Esophagus squamous epithelium (tissue), 5 donors: ENCODE data around the gene PPM1D. TPM values are rescaled to one million over a fixed set of nuclear protein-coding genes. Genes with fewer than 3 reads are reported as not detected.

Experiments used
- DNase-seq: peaks from one replicate; lab custom pipeline; 2025; lab: John Stamatoyannopoulos, UW
- H3K27ac ChIP-seq, 4 donors: fragments of 200-600 bp; sonication (generic); one replicate each; pipeline ENCODE4 v1.5.1; 2016 to 2019; ENCODE audit warnings: mild to moderate bottlenecking in 1 of 4
- H3K27me3 ChIP-seq, 4 donors: fragments of 200-600 bp; sonication (generic); 1 replicate in 3 of 4; 2 replicates in 1 of 4; pipeline versions ENCODE4 v1.5.1 to v1.6.0; 2017 to 2021; ENCODE audit warnings: antibody characterized with exemption in 1 of 4
- H3K36me3 ChIP-seq, 3 donors: fragments of 200-600 bp; sonication (generic); one replicate each; pipeline ENCODE4 v1.5.1; 2016 to 2019
- H3K4me1 ChIP-seq, 3 donors: fragments of 200-600 bp; sonication (generic); one replicate each; pipeline ENCODE4 v1.5.1; 2017 to 2019
- H3K4me3 ChIP-seq, 4 donors: fragments of 200-600 bp; sonication (generic); 1 replicate in 3 of 4; 2 replicates in 1 of 4; pipeline ENCODE4 v1.5.1; 2016 to 2019; ENCODE audit warnings: mild to moderate bottlenecking in 2 of 4, moderate library complexity in 1 of 4
- H3K9me3 ChIP-seq, 3 donors: fragments of 200-600 bp; sonication (generic); one replicate each; pipeline ENCODE4 v1.5.1; 2016 to 2019
- POLR2A ChIP-seq, 4 donors: fragments of 450-650 bp; IDR thresholded peaks; one replicate each; pipeline ENCODE4 v1.6.1; 2017; ENCODE audit warnings: antibody characterized with exemption in 4 of 4, mild to moderate bottlenecking in 4 of 4, moderate library complexity in 3 of 4
- WGBS, 2 donors: methylation state at CpG; one replicate each; pipeline ENCODE4 v1.1.5; 2018; 5-methylcytosine and 5-hydroxymethylcytosine counted together
- intact Hi-C: fragments of 100-400 bp; cut with DNase I; formaldehyde crosslinking; loops from one replicate; pipeline ENCODE4 v1.15.0; 2022
- total RNA-seq, 4 donors: library from RNA; depleted of rRNA; stranded (reverse); fragments of >200 nt; gene quantifications; one replicate each; pipeline ENCODE4 v1.1.0, GENCODE V29; 2016
- TF ChIP-seq, protein P1 (sequence below), 6 experiments: fragments of 450-650 bp in 4 of 6; fragments of 200-600 bp in 2 of 6; sonication (generic) in 2 of 6; IDR thresholded peaks; one replicate each; pipeline ENCODE4 v1.5.1; 2016 to 2019; ENCODE audit warnings: antibody characterized with exemption in 6 of 6, mild to moderate bottlenecking in 4 of 6, moderate library complexity in 4 of 6
- donor health status: DM: yes; HTN: yes; CAD: no.

Gene PPM1D
- total RNA-seq, 4 donors from 2014 or later, result 6.6 to 11.3 (median 10.6) TPM

DNA sequence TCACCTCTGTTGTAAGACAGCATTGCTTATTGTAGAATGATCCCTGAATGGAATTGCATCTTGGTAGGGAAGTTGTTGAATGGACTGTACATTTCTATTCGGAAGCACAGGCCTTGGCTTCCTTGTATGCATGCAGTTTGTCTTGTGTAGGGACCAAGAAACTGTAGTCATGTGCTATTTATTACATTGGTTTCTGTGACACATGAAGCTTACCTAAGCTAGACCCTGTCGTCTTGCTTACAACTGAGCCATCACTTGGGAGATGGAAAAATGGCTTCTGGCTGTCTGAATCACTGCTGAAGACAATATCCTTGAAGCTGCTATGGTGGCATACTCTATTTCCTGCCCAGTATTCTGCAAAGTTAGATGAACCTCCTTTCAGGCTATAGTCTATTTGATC lies 29.1 kb downstream of the PPM1D start:
- Histone ChIP-seq H3K9me3 (no peaks in the 10 kb centered on the region), H3K36me3 (peaks cover 0 to 42% (median 4%) of the 10 kb centered on the region in 3 donors), H3K4me3 (no peak overlapping the region), H3K27me3 (no peaks in the 10 kb centered on the region), H3K4me1 (peaks cover 0 to 13% (median 0%) of the 10 kb centered on the region in 3 donors), H3K27ac (no peak overlapping the region)
- intact Hi-C loops, result no loop called here
- 62 to 92% methylated on average over 2 of the region's 2 CpGs for WGBS, 2 donors
- TF ChIP-seq, protein P1, sequence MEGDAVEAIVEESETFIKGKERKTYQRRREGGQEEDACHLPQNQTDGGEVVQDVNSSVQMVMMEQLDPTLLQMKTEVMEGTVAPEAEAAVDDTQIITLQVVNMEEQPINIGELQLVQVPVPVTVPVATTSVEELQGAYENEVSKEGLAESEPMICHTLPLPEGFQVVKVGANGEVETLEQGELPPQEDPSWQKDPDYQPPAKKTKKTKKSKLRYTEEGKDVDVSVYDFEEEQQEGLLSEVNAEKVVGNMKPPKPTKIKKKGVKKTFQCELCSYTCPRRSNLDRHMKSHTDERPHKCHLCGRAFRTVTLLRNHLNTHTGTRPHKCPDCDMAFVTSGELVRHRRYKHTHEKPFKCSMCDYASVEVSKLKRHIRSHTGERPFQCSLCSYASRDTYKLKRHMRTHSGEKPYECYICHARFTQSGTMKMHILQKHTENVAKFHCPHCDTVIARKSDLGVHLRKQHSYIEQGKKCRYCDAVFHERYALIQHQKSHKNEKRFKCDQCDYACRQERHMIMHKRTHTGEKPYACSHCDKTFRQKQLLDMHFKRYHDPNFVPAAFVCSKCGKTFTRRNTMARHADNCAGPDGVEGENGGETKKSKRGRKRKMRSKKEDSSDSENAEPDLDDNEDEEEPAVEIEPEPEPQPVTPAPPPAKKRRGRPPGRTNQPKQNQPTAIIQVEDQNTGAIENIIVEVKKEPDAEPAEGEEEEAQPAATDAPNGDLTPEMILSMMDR (IDR thresholded peaks at IDR 0.05), result no peak
- no peak for TF ChIP-seq POLR2A (IDR thresholded peaks at IDR 0.05)
- DNase-seq, result no peak

DNA sequence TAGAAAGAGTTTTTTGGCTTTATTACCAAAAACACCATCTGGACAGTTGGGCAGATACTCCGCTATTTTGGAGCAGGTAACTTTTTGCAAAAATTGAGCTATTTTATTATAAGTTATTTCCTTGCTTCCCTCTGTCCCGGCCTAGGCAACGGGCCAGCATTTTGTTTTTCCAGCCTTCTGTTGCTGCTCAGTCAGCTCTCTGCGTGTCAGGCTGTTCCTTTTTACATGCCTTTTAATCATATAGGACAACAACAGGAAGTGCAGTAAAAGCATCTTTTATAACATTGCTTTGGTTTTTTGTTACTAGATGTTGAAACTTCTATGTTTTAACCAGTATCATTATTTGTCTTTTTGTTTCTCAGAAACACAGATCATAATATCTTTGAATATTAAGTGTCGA lies 30.4 kb downstream of the PPM1D start:
- Histone ChIP-seq H3K27me3 (no peaks in the 10 kb centered on the region), H3K4me3 (no peak overlapping the region), H3K36me3 (peaks cover 0 to 42% (median 0%) of the 10 kb centered on the region in 3 donors), H3K4me1 (peaks cover 0 to 13% (median 0%) of the 10 kb centered on the region in 3 donors), H3K27ac (peak overlapping the region in 1 of 4 donors; percentile 19), H3K9me3 (no peaks in the 10 kb centered on the region)
- intact Hi-C loops, result no loop called here
- 70 to 78% methylated on average over 5 of the region's 5 CpGs for WGBS, 2 donors
- TF ChIP-seq, protein P1 (IDR thresholded peaks at IDR 0.05), result no peak
- TF ChIP-seq POLR2A (IDR thresholded peaks at IDR 0.05), result no peak
- DNase-seq, result no peak

DNA sequence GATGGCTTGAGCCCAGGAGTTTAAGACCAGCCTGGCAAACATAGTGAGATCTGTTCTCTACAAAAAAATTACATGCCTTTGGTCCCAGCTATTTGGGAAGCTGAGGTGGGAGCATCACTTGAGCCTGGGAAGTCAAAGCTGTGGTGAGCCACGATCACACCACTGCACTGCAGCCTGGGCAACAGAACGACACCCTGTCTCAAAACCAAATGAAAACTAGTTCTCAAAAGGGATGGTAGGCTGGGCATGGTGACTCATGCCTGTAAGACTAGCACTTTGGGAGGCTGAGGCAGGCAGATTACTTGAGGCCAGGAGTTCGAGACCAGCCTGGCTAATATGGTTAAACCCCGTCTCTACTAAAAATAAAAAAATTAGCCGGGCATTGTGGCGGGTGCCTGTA lies 31.1 kb downstream of the PPM1D start:
- Histone ChIP-seq H3K36me3 (peaks cover 0 to 48% (median 0%) of the 10 kb centered on the region in 3 donors), H3K4me1 (peaks cover 0 to 13% (median 0%) of the 10 kb centered on the region in 3 donors), H3K9me3 (no peaks in the 10 kb centered on the region), H3K4me3 (no peak overlapping the region), H3K27me3 (no peaks in the 10 kb centered on the region), H3K27ac (peak overlapping the region in 2 of 4 donors; percentile 0 to 19)
- intact Hi-C loops, result no loop called here
- no peak for DNase-seq
- TF ChIP-seq, protein P1 (IDR thresholded peaks at IDR 0.05), result no peak
- no peak for TF ChIP-seq POLR2A (IDR thresholded peaks at IDR 0.05)
- 87 to 91% methylated on average over 6 of the region's 6 CpGs for WGBS, 2 donors

DNA sequence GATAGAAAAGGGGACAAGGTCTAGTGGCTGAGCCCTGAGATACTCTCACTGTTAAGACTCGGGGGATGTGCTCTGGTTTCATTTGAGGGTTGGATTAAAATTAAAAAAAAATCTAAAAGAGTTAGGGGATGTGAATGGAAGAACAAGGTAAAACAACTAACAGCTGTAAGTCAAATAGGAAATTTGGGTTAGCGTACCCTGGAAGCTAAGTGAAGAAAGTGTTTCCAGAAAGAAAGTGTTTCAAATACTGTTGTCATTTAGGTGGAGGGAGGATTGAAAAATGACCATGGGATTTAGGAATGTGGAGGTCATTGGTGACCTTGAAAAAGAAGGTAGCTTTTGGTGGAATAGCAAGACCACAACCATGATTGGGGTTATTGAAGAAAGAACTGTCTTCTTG lies 37.7 kb downstream of the PPM1D start:
- H3K36me3 ChIP-seq, result peaks cover 0 to 67% (median 6%) of the 10 kb centered on the region in 3 donors
- H3K9me3 ChIP-seq, result no peaks in the 10 kb centered on the region
- 70 to 95% methylated on average over 2 of the region's 2 CpGs for WGBS, 2 donors
- no peak overlapping the region for H3K4me3 ChIP-seq
- DNase-seq, result no peak
- intact Hi-C loops, result loop anchor here (5.0 kb wide), 1 partner anchor 60 kb away; no protein-coding TSS in a partner anchor
- H3K27me3 ChIP-seq, result no peaks in the 10 kb centered on the region
- TF ChIP-seq, protein P1 (IDR thresholded peaks at IDR 0.05), result no peak
- no peak for TF ChIP-seq POLR2A (IDR thresholded peaks at IDR 0.05)
- peaks cover 0 to 11% (median 3%) of the 10 kb centered on the region in 3 donors for H3K4me1 ChIP-seq
- no peak overlapping the region for H3K27ac ChIP-seq

DNA sequence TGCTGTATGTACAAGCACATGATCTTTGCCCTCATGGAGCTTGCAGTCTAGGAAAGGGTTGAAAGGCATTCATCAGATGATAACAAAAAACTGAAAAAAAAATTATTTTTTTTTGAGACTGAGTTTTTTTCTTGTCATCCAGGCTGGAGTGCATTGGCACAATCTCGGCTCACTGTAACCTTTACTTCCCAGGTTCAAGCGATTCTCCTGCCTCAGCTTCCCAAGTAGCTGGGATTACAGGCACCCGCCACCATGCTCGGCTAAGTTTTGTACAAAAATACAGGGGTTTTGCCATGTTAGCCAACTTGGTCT lies 39.0 kb downstream of the PPM1D start:
- no peak for TF ChIP-seq POLR2A (IDR thresholded peaks at IDR 0.05)
- TF ChIP-seq, protein P1 (IDR thresholded peaks at IDR 0.05), result peak in 1 of 6 experiments; percentile 5
- Histone ChIP-seq H3K4me1 (peaks cover 0 to 11% (median 3%) of the 10 kb centered on the region in 3 donors), H3K27me3 (no peaks in the 10 kb centered on the region), H3K36me3 (peaks cover 0 to 64% (median 6%) of the 10 kb centered on the region in 3 donors), H3K4me3 (no peak overlapping the region), H3K9me3 (no peaks in the 10 kb centered on the region), H3K27ac (no peak overlapping the region)
- DNase-seq, result no peak
- intact Hi-C loops, result loop anchor here (5.0 kb wide), 1 partner anchor 62 kb away; no protein-coding TSS in a partner anchor
- 72 to 81% methylated on average over 4 of the region's 4 CpGs for WGBS, 2 donors
